Thyroid gland (tissue), 4 donors: Measurements from ENCODE around the gene RNF214.

Source experiments
- POLR2A ChIP-seq, 2 donors: fragments of 450-650 bp; IDR thresholded peaks; one replicate each; pipeline ENCODE4 v1.6.1; 2017; ENCODE audit warnings: antibody characterized with exemption in 2 of 2, mild to moderate bottlenecking in 2 of 2, moderate library complexity in 1 of 2
- TF ChIP-seq, protein P1 (sequence below), 6 experiments: fragments of 200-600 bp in 3 of 6; fragments of 450-650 bp in 3 of 6; sonication (generic) in 3 of 6; IDR thresholded peaks; one replicate each; pipeline ENCODE4 v1.5.1; 2016 to 2019; ENCODE audit warnings: antibody characterized with exemption in 6 of 6, mild to moderate bottlenecking in 2 of 6, inconsistent platforms in 1 of 6, moderate library complexity in 1 of 6

DNA sequence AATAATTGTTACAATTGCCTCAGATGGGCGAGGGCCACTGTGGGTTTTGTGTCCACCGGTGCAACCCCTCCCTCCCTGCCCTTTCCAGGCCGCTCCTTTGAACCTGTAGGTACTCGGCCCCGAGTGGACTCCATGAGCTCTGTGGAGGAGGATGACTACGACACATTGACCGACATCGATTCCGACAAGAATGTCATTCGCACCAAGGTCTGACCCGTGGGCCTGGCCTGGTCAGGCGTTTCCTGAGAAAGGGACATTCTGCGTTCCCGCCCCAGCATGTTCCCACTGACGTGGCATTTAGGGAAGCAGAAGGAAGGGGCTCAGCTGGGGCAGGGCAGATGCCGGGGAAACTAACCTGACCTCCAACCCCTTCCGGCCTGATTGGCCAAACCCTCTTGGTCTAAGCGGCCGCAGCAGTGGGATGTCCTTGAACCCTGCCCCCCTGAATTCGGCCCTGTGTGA, 43.8 kb upstream of the RNF214 start:
- no peak for TF ChIP-seq POLR2A (IDR thresholded peaks at IDR 0.05)
- TF ChIP-seq, protein P1, sequence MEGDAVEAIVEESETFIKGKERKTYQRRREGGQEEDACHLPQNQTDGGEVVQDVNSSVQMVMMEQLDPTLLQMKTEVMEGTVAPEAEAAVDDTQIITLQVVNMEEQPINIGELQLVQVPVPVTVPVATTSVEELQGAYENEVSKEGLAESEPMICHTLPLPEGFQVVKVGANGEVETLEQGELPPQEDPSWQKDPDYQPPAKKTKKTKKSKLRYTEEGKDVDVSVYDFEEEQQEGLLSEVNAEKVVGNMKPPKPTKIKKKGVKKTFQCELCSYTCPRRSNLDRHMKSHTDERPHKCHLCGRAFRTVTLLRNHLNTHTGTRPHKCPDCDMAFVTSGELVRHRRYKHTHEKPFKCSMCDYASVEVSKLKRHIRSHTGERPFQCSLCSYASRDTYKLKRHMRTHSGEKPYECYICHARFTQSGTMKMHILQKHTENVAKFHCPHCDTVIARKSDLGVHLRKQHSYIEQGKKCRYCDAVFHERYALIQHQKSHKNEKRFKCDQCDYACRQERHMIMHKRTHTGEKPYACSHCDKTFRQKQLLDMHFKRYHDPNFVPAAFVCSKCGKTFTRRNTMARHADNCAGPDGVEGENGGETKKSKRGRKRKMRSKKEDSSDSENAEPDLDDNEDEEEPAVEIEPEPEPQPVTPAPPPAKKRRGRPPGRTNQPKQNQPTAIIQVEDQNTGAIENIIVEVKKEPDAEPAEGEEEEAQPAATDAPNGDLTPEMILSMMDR (IDR thresholded peaks at IDR 0.05) = no peak
